ENCODE data around the gene TRPM3.

TRPM3 gene

GRCh38 chr9:70840266-70840665 is 281.2 kb downstream of the TRPM3 start:
- no peak for TF ChIP-seq CTCF (conservative IDR thresholded peaks at IDR 0.05; ENCODE audit: low read depth, low read length)
- H3K4me3 ChIP-seq (ENCODE audit: low read depth, low read length) = no peak overlapping the region
- DNase-seq (ENCODE audit: low read depth) = no peak

- TF ChIP-seq CTCF (conservative IDR thresholded peaks at IDR 0.05; ENCODE audit: low read depth, low read length) = no peak
Observed at GRCh38 chr9:70835323-70835722, 286.1 kb downstream of the TRPM3 start.

GRCh38 chr9:70832492-70832891 is 288.9 kb downstream of the TRPM3 start:
- no peak overlapping the region for H3K4me3 ChIP-seq (ENCODE audit: low read depth, low read length)
- no peak for TF ChIP-seq CTCF (conservative IDR thresholded peaks at IDR 0.05; ENCODE audit: low read depth, low read length)
- DNase-seq (ENCODE audit: low read depth) = no peak

More at GRCh38 chr9:70835323-70835722, 286.1 kb downstream of the TRPM3 start:
- no peak for DNase-seq (ENCODE audit: low read depth)
- H3K4me3 ChIP-seq (ENCODE audit: low read depth, low read length) = no peak overlapping the region

- no peak for TF ChIP-seq CTCF (conservative IDR thresholded peaks at IDR 0.05; ENCODE audit: low read depth, low read length)
- H3K4me3 ChIP-seq (ENCODE audit: low read depth, low read length) = no peak overlapping the region
- peak; percentile 13 for DNase-seq (ENCODE audit: low read depth)
Observed at GRCh38 chr9:70830618-70831017, 290.8 kb downstream of the TRPM3 start.

- no peak overlapping the region for H3K4me3 ChIP-seq (ENCODE audit: low read depth, low read length)
- no peak for TF ChIP-seq CTCF (conservative IDR thresholded peaks at IDR 0.05; ENCODE audit: low read depth, low read length)
- no peak for DNase-seq (ENCODE audit: low read depth)
Observed at GRCh38 chr9:70829591-70830265, 291.7 kb downstream of the TRPM3 start.

GRCh38 chr9:70826562-70826961 is 294.9 kb downstream of the TRPM3 start:
- no peak for DNase-seq (ENCODE audit: low read depth)
- TF ChIP-seq CTCF (conservative IDR thresholded peaks at IDR 0.05; ENCODE audit: low read depth, low read length) = no peak
- no peak overlapping the region for H3K4me3 ChIP-seq (ENCODE audit: low read depth, low read length)

- no peak for TF ChIP-seq CTCF (conservative IDR thresholded peaks at IDR 0.05; ENCODE audit: low read depth, low read length)
- no peak for DNase-seq (ENCODE audit: low read depth)
- H3K4me3 ChIP-seq (ENCODE audit: low read depth, low read length) = no peak overlapping the region
Observed at GRCh38 chr9:70823284-70823683, 298.1 kb downstream of the TRPM3 start.
